Endodermal cell (in vitro differentiated cells): ENCODE data around the gene LDHB. TPM values are rescaled to one million over a fixed set of nuclear protein-coding genes. Genes with fewer than 3 reads are reported as not detected.
"Not testable (repeated sequence)": the region's sequence is repeated elsewhere in the genome, so short reads cannot be mapped to it uniquely, and the experiment has no call there.

ENCODE experiments used
- DNase-seq: peaks from one replicate; pipeline ENCODE4 v3.0.0-alpha.2; 2017
- H3K27ac ChIP-seq: 2 replicates; pipeline ENCODE4 v1.5.1; 2013; ENCODE audit warnings: mild to moderate bottlenecking, low read depth, low read length, moderate library complexity
- H3K27me3 ChIP-seq: 2 replicates; pipeline ENCODE4 v1.6.1; 2013; ENCODE audit warnings: mild to moderate bottlenecking, low read length, moderate library complexity; ENCODE audit not compliant: insufficient read depth, control insufficient read depth, poor library complexity, severe bottlenecking
- H3K36me3 ChIP-seq: 2 replicates; pipeline ENCODE4 v1.7.0; 2013; ENCODE audit warnings: mild to moderate bottlenecking, low read length, moderate library complexity; ENCODE audit not compliant: control insufficient read depth, insufficient read depth
- H3K4me1 ChIP-seq: one replicate; pipeline ENCODE4 v1.7.0; 2013; ENCODE audit warnings: low read length; ENCODE audit not compliant: control insufficient read depth, insufficient read depth
- H3K4me3 ChIP-seq: 2 replicates; pipeline ENCODE4 v1.5.1; 2013; ENCODE audit warnings: mild to moderate bottlenecking, low read length, moderate library complexity
- H3K9ac ChIP-seq: 2 replicates; pipeline ENCODE4 v1.6.1; 2013; ENCODE audit warnings: mild to moderate bottlenecking, low read length, moderate library complexity; ENCODE audit not compliant: poor library complexity, severe bottlenecking; ENCODE audit errors: extremely low read depth
- H3K9me3 ChIP-seq: 2 replicates; pipeline ENCODE4 v1.6.1; 2013; ENCODE audit warnings: mild to moderate bottlenecking, low read length, moderate library complexity; ENCODE audit not compliant: control insufficient read depth
- H3K27ac Mint-ChIP-seq: 2 replicates; pipeline ENCODE4 v1.8.0; 2020; ENCODE audit warnings: mixed read lengths
- H3K27me3 Mint-ChIP-seq: 2 replicates; pipeline ENCODE4 v1.8.0; 2021; ENCODE audit warnings: mild to moderate bottlenecking, mixed read lengths; ENCODE audit not compliant: insufficient read depth
- H3K36me3 Mint-ChIP-seq: 2 replicates; pipeline ENCODE4 v1.8.0; 2020; ENCODE audit warnings: low read depth, mixed read lengths
- H3K4me1 Mint-ChIP-seq: 2 replicates; pipeline ENCODE4 v1.8.0; 2020; ENCODE audit warnings: mixed read lengths
- H3K4me3 Mint-ChIP-seq: 2 replicates; pipeline ENCODE4 v1.8.0; 2020; ENCODE audit warnings: mild to moderate bottlenecking, moderate library complexity, mixed read lengths
- H3K9me3 Mint-ChIP-seq: 2 replicates; pipeline ENCODE4 v1.8.0; 2020; ENCODE audit warnings: mild to moderate bottlenecking, mixed read lengths
- WGBS, 2 experiments: methylation state at CpG; one replicate each; pipeline versions ENCODE4 v1.1.5 to v1.1.7; 2013; ENCODE audit warnings: missing lambda C conversion rate in 2 of 2, mixed read lengths in 1 of 2; ENCODE audit not compliant: insufficient coverage in 1 of 2, insufficient read length in 1 of 2; 5-methylcytosine and 5-hydroxymethylcytosine counted together
- total RNA-seq, 2 donors: library from RNA; stranded (reverse); fragmentation: NEBNext Ultra II Directional in 1 of 2; extraction: Animal tissue kit (Norgen Biotek cat#: 25700) in 1 of 2; gene quantifications; 2 replicates in 1 of 2; 3 replicates in 1 of 2; pipeline ENCODE4 v1.2.1, GENCODE V29; 2021
- TF ChIP-seq, protein P1 (sequence below): fragments of 200-600 bp; sonication (generic); conservative IDR thresholded peaks from 2 replicates; pipeline ENCODE4 v1.5.0; 2021; ENCODE audit warnings: antibody characterized with exemption, mild to moderate bottlenecking

LDHB gene
- total RNA-seq, 2 donors from 2014 or later, result 917 to 1,694 TPM

DNA sequence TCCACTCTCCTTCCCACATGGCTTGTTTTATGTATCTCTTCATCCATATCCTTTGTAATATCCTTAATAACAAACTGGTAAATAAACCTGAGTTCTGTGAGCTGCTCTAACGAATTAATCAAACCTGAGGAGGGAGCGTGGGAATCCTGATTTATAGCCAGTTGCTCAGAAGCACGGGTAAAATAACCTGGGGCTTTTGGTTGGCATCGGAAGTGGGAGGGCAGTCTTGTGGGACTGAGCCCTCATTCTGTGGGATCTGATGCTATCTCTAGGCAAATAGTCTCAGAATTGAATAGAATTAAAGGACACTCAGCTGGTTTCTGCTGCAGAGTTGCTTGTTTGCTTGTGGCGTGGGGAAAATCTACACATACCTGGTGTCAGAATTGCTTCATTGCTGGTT lies 17.5 kb upstream of the LDHB start:
- TF ChIP-seq, protein P1, sequence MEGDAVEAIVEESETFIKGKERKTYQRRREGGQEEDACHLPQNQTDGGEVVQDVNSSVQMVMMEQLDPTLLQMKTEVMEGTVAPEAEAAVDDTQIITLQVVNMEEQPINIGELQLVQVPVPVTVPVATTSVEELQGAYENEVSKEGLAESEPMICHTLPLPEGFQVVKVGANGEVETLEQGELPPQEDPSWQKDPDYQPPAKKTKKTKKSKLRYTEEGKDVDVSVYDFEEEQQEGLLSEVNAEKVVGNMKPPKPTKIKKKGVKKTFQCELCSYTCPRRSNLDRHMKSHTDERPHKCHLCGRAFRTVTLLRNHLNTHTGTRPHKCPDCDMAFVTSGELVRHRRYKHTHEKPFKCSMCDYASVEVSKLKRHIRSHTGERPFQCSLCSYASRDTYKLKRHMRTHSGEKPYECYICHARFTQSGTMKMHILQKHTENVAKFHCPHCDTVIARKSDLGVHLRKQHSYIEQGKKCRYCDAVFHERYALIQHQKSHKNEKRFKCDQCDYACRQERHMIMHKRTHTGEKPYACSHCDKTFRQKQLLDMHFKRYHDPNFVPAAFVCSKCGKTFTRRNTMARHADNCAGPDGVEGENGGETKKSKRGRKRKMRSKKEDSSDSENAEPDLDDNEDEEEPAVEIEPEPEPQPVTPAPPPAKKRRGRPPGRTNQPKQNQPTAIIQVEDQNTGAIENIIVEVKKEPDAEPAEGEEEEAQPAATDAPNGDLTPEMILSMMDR, result no peak
- no peak overlapping the region for H3K4me3 Mint-ChIP-seq
- no peak for DNase-seq
- peaks cover 3% of the 10 kb centered on the region for H3K4me1 ChIP-seq
- no peaks in the 10 kb centered on the region for H3K27me3 ChIP-seq
- no peaks in the 10 kb centered on the region for H3K36me3 Mint-ChIP-seq
- H3K36me3 ChIP-seq, result no peaks in the 10 kb centered on the region
- 92 to 100% methylated on average over 5 of the region's 5 CpGs for WGBS, 2 experiments
- H3K4me1 Mint-ChIP-seq, result peaks cover 11% of the 10 kb centered on the region
- H3K4me3 ChIP-seq, result no peak overlapping the region
- H3K9me3 Mint-ChIP-seq, result peaks cover 7% of the 10 kb centered on the region
- peaks cover 6% of the 10 kb centered on the region for H3K27me3 Mint-ChIP-seq
- H3K9me3 ChIP-seq, result no peaks in the 10 kb centered on the region
- no peak overlapping the region for H3K27ac Mint-ChIP-seq
- no peak overlapping the region for H3K9ac ChIP-seq
- no peak overlapping the region for H3K27ac ChIP-seq

DNA sequence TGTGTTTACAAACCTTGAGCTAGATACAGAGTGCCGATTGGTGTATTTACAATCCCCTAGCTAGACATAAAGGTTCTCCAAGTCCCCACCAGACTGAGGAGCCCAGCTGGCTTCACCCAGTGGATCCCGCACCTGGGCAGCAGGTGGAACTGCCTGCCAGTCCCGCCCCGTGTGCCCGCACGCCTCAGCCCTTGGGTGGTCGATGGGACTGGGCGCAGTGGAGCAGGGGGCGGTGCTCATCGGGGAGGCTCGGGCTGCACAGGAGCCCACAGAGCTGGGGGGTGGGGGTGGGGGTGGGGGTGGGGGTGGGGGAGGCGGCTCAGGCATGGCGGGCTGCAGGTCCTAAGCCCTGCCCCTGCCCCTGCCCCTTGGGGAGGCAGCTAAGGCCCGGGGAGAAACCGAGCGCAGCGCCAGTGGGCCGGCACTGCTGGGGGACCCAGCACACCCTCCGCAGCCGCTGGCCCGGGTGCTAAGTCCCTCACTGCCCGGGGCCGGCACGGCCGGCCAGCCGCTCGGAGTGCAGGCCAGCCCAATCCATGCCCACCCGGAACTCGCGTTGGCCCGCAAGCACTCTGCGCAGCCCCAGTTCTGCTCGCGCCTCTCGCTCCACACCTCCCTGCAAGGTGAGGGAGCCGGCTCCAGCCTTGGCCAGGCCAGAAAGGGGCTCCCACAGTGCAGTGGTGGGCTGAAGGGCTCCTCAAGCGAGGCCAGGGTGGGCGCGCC lies 16.3 kb upstream of the LDHB start:
- not testable (repeated sequence) for H3K4me3 ChIP-seq, H3K27me3 ChIP-seq, H3K9me3 Mint-ChIP-seq, H3K36me3 ChIP-seq, H3K9me3 ChIP-seq, H3K36me3 Mint-ChIP-seq, H3K9ac ChIP-seq, H3K4me3 Mint-ChIP-seq, H3K27ac Mint-ChIP-seq, H3K4me1 ChIP-seq, H3K27ac ChIP-seq, DNase-seq
- peaks cover 11% of the 10 kb centered on the region for H3K27me3 Mint-ChIP-seq
- 97 to 98% methylated on average over 12 to 33 of the region's 39 CpGs for WGBS, 2 experiments
- H3K4me1 Mint-ChIP-seq, result peaks cover 11% of the 10 kb centered on the region

DNA sequence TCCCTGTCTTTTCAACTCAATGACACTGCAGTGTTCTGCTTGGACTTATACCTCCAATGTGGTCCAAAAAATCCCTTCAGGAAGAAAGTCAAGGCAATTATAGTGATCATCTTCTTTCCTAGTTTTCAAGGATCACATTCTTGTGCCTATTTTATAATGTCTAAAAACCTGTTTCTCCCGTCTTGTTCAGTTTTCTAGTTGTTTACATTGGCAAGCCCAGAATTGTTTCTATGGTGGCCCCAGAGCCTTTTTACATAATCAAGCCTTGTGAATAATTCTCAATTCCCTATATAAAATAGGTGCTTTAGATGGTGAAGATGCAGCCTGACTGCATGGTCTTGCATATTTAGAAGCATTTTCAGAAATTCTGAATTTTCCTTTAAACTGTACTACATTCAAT lies 14.5 kb upstream of the LDHB start:
- Mint-ChIP-seq H3K9me3 (peaks cover 7% of the 10 kb centered on the region), H3K27me3 (peaks cover 14% of the 10 kb centered on the region)
- 82% methylated on average over 1 of the region's 1 CpG; no CpG with 5 or more reads in 1 of the 2 experiments for WGBS, 2 experiments

More for the DNA sequence above, 14.5 kb upstream of the LDHB start:
- DNase-seq, result no peak
- Mint-ChIP-seq H3K27ac (no peak overlapping the region), H3K4me3 (no peak overlapping the region), H3K36me3 (no peaks in the 10 kb centered on the region), H3K4me1 (peaks cover 11% of the 10 kb centered on the region)
- Histone ChIP-seq H3K4me1 (peaks cover 3% of the 10 kb centered on the region), H3K36me3 (no peaks in the 10 kb centered on the region), H3K9ac (no peak overlapping the region), H3K27me3 (no peaks in the 10 kb centered on the region), H3K4me3 (no peak overlapping the region), H3K9me3 (no peaks in the 10 kb centered on the region), H3K27ac (no peak overlapping the region)
- TF ChIP-seq, protein P1, result no peak
